Gastrocnemius medialis (tissue), 4 donors: ENCODE measurements around the gene HES1.

Experiments
- POLR2A ChIP-seq, 2 donors: fragments of 450-650 bp; IDR thresholded peaks; one replicate each; pipeline ENCODE4 v1.6.1; 2017; ENCODE audit warnings: antibody characterized with exemption in 2 of 2, mild to moderate bottlenecking in 2 of 2, moderate library complexity in 2 of 2
- TF ChIP-seq, protein P1 (sequence below), 5 experiments: fragments of 450-650 bp in 3 of 5; fragments of 200-600 bp in 2 of 5; sonication (generic) in 2 of 5; IDR thresholded peaks in 4 of 5; conservative IDR thresholded peaks in 1 of 5; 1 replicate in 4 of 5; 2 replicates in 1 of 5; pipeline ENCODE4 v1.5.1; 2016 to 2019; ENCODE audit warnings: antibody characterized with exemption in 5 of 5, mild to moderate bottlenecking in 3 of 5, moderate library complexity in 3 of 5

DNA sequence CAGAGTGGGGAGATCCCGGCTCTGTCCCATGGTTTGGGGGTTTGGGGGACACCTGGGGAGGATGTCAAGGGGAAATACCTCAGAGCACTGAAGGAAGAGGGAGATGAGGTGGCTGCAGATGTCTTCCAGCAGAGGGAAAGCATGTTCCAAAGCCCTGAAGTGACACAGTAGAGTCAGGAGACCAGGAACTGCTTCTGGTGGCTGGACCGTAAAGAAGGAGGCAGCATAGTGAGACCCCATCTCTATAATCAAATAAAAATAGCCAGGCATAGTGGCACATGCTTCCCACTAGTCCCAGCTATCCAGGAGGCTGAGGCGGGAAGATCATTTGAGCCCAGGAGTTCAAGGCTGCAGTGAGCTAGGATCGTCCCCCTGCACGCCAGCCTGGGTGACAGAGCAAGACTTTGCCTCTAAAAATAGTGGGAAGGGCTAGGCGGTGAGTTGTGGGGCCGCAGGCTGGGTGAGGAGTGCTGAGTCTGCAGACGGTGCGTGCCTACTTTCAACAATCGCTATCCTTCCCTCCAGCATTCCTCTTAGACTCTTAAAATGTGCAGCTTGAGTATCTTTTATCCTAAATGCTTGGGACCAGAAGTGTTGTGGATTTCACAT, 26.2 kb downstream of the HES1 start:
- TF ChIP-seq, protein P1, sequence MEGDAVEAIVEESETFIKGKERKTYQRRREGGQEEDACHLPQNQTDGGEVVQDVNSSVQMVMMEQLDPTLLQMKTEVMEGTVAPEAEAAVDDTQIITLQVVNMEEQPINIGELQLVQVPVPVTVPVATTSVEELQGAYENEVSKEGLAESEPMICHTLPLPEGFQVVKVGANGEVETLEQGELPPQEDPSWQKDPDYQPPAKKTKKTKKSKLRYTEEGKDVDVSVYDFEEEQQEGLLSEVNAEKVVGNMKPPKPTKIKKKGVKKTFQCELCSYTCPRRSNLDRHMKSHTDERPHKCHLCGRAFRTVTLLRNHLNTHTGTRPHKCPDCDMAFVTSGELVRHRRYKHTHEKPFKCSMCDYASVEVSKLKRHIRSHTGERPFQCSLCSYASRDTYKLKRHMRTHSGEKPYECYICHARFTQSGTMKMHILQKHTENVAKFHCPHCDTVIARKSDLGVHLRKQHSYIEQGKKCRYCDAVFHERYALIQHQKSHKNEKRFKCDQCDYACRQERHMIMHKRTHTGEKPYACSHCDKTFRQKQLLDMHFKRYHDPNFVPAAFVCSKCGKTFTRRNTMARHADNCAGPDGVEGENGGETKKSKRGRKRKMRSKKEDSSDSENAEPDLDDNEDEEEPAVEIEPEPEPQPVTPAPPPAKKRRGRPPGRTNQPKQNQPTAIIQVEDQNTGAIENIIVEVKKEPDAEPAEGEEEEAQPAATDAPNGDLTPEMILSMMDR (IDR thresholded peaks at IDR 0.05 in 4 of 5, conservative IDR thresholded peaks at IDR 0.05 in 1 of 5), result no peak
- no peak for TF ChIP-seq POLR2A (IDR thresholded peaks at IDR 0.05)
